Activated CD4-positive, alpha-beta T cell treated with anti-CD3 and anti-CD28 coated beads, Interleukin-2, amount 10 ng/mL, durations not matched to agents 7 days and 5 days (primary cell): ENCODE data around the gene PSRC1. TPM values are rescaled to one million over a fixed set of nuclear protein-coding genes. Genes with fewer than 3 reads are reported as not detected.

Experiments used
- CTCF ChIA-PET: fragments of 350-600 bp; sonication (Branson Sonifier 250); formaldehyde crosslinking; loops from one replicate; lab custom pipeline; 2021; ENCODE audit warnings: antibody characterized with exemption; lab: Charles Lee
- POLR2A ChIA-PET: fragments of 350-600 bp; sonication (Branson Sonifier 250); formaldehyde crosslinking; loops from one replicate; lab custom pipeline; 2021; ENCODE audit warnings: antibody characterized with exemption; lab: Charles Lee
- DNase-seq: peaks from one replicate; pipeline ENCODE4 v3.0.0-alpha.2; 2020
- H3K27ac Mint-ChIP-seq: one replicate; pipeline ENCODE4 v1.8.0; 2021; ENCODE audit warnings: mild to moderate bottlenecking, moderate library complexity, mixed read lengths
- H3K27me3 Mint-ChIP-seq: one replicate; pipeline ENCODE4 v1.8.0; 2021; ENCODE audit warnings: mixed read lengths
- H3K36me3 Mint-ChIP-seq: one replicate; pipeline ENCODE4 v1.8.0; 2021; ENCODE audit warnings: low read depth, mixed read lengths
- H3K4me1 Mint-ChIP-seq: one replicate; pipeline ENCODE4 v1.8.0; 2021; ENCODE audit warnings: mixed read lengths
- H3K4me3 Mint-ChIP-seq: one replicate; pipeline ENCODE4 v1.8.0; 2021; ENCODE audit warnings: mild to moderate bottlenecking, moderate library complexity, mixed read lengths
- H3K9me3 Mint-ChIP-seq: one replicate; pipeline ENCODE4 v1.8.0; 2021; ENCODE audit warnings: mixed read lengths
- total RNA-seq, 2 experiments: library from RNA; stranded (reverse); gene quantifications; one replicate each; pipeline ENCODE4 v1.2.3, GENCODE V29; 2021

PSRC1 gene
- total RNA-seq, 2 experiments from 2014 or later: 32.7 to 34.5 TPM

- no peak overlapping the region for H3K27ac Mint-ChIP-seq
- H3K36me3 Mint-ChIP-seq: peaks cover 20% of the 10 kb centered on the region
- peaks cover 13% of the 10 kb centered on the region for H3K4me1 Mint-ChIP-seq
- H3K9me3 Mint-ChIP-seq: no peaks in the 10 kb centered on the region
- peaks cover 22% of the 10 kb centered on the region for H3K27me3 Mint-ChIP-seq
- H3K4me3 Mint-ChIP-seq: no peak overlapping the region
- no peak for DNase-seq
- POLR2A ChIA-PET: no interaction called here
- CTCF ChIA-PET: interaction anchor here (0.6 to 0.8 kb wide), 3 partner anchors 10 to 244 kb away, joined by 3 to 4 read pairs (median 3); no protein-coding TSS in a partner anchor
Measured at GRCh38 chr1:109241344-109241743, 41.6 kb downstream of the PSRC1 start.

GRCh38 chr1:109240158-109241152 is 42.5 kb downstream of the PSRC1 start:
- peaks cover 21% of the 10 kb centered on the region for H3K27me3 Mint-ChIP-seq
- DNase-seq: peak; percentile 29
- ChIA-PET POLR2A (no interaction called here), CTCF (interaction anchor here (0.6 to 1.4 kb wide), 5 partner anchors 9 to 26 kb away, joined by 3 to 6 read pairs (median 3); no protein-coding TSS in a partner anchor)
- no peaks in the 10 kb centered on the region for H3K9me3 Mint-ChIP-seq
- H3K36me3 Mint-ChIP-seq: peaks cover 28% of the 10 kb centered on the region
- peaks cover 16% of the 10 kb centered on the region for H3K4me1 Mint-ChIP-seq
- no peak overlapping the region for H3K27ac Mint-ChIP-seq
- no peak overlapping the region for H3K4me3 Mint-ChIP-seq

- H3K36me3 Mint-ChIP-seq: peaks cover 36% of the 10 kb centered on the region
- H3K4me3 Mint-ChIP-seq: no peak overlapping the region
- peaks cover 26% of the 10 kb centered on the region for H3K4me1 Mint-ChIP-seq
- ChIA-PET POLR2A (no interaction called here), CTCF (interaction anchor here (0.5 to 2.4 kb wide), 10 partner anchors 9 to 745 kb away, joined by 3 to 6 read pairs (median 4); partner anchors contain the start of genes AHCYL1 and SORT1)
- no peak overlapping the region for H3K27ac Mint-ChIP-seq
- peak; percentile 36 for DNase-seq
- H3K9me3 Mint-ChIP-seq: no peaks in the 10 kb centered on the region
- peaks cover 17% of the 10 kb centered on the region for H3K27me3 Mint-ChIP-seq
Measured at GRCh38 chr1:109239409-109240068, 43.4 kb downstream of the PSRC1 start.

GRCh38 chr1:109239047-109239408 is 43.9 kb downstream of the PSRC1 start:
- H3K9me3 Mint-ChIP-seq: no peaks in the 10 kb centered on the region
- no peak overlapping the region for H3K27ac Mint-ChIP-seq
- no peak overlapping the region for H3K4me3 Mint-ChIP-seq
- DNase-seq: no peak
- POLR2A ChIA-PET: interaction anchor here (0.6 kb wide), 1 partner anchor 126 kb away, joined by 3 read pairs; no protein-coding TSS in a partner anchor
- H3K4me1 Mint-ChIP-seq: peaks cover 29% of the 10 kb centered on the region
- CTCF ChIA-PET: interaction anchor here (0.6 to 2.4 kb wide), 8 partner anchors 8 to 159 kb away, joined by 3 to 6 read pairs (median 4); partner anchors contain the start of gene SORT1
- peaks cover 16% of the 10 kb centered on the region for H3K27me3 Mint-ChIP-seq
- H3K36me3 Mint-ChIP-seq: peaks cover 40% of the 10 kb centered on the region

- no peaks in the 10 kb centered on the region for H3K9me3 Mint-ChIP-seq
- no peak overlapping the region for H3K4me3 Mint-ChIP-seq
- peaks cover 29% of the 10 kb centered on the region for H3K4me1 Mint-ChIP-seq
- ChIA-PET CTCF (interaction anchor here (0.5 to 2.4 kb wide), 5 partner anchors 9 to 159 kb away, joined by 3 to 6 read pairs (median 4); partner anchors contain the start of gene SORT1), POLR2A (interaction anchor here (0.6 kb wide), 1 partner anchor 125 kb away, joined by 3 read pairs; no protein-coding TSS in a partner anchor)
- H3K27ac Mint-ChIP-seq: no peak overlapping the region
- peaks cover 40% of the 10 kb centered on the region for H3K36me3 Mint-ChIP-seq
- DNase-seq: no peak
- peaks cover 16% of the 10 kb centered on the region for H3K27me3 Mint-ChIP-seq
Measured at GRCh38 chr1:109238382-109238781, 44.6 kb downstream of the PSRC1 start.

GRCh38 chr1:109237512-109237911 is 45.4 kb downstream of the PSRC1 start:
- peaks cover 40% of the 10 kb centered on the region for H3K36me3 Mint-ChIP-seq
- no peak overlapping the region for H3K4me3 Mint-ChIP-seq
- peaks cover 28% of the 10 kb centered on the region for H3K4me1 Mint-ChIP-seq
- no peak overlapping the region for H3K27ac Mint-ChIP-seq
- ChIA-PET CTCF (interaction anchor here (2.4 kb wide), 1 partner anchor 160 kb away, joined by 6 read pairs; the partner anchor contains the start of gene SORT1), POLR2A (no interaction called here)
- no peaks in the 10 kb centered on the region for H3K9me3 Mint-ChIP-seq
- H3K27me3 Mint-ChIP-seq: peaks cover 12% of the 10 kb centered on the region
- no peak for DNase-seq

- no peak for DNase-seq
- peaks cover 58% of the 10 kb centered on the region for H3K36me3 Mint-ChIP-seq
- H3K4me3 Mint-ChIP-seq: no peak overlapping the region
- H3K9me3 Mint-ChIP-seq: no peaks in the 10 kb centered on the region
- H3K27ac Mint-ChIP-seq: no peak overlapping the region
- H3K4me1 Mint-ChIP-seq: peaks cover 17% of the 10 kb centered on the region
- ChIA-PET POLR2A (no interaction called here), CTCF (interaction anchor here (0.6 kb wide), 1 partner anchor 12 kb away, joined by 3 read pairs; no protein-coding TSS in a partner anchor)
- no peaks in the 10 kb centered on the region for H3K27me3 Mint-ChIP-seq
Measured at GRCh38 chr1:109235137-109235536, 47.8 kb downstream of the PSRC1 start.

- no peak overlapping the region for H3K4me3 Mint-ChIP-seq
- DNase-seq: no peak
- H3K4me1 Mint-ChIP-seq: peaks cover 17% of the 10 kb centered on the region
- ChIA-PET POLR2A (interaction anchor here (0.5 kb wide), 2 partner anchors 17 to 24 kb away, joined by 3 to 4 read pairs; no protein-coding TSS in a partner anchor), CTCF (interaction anchor here (0.5 to 1.6 kb wide), 6 partner anchors 8 to 168 kb away, joined by 3 to 4 read pairs (median 3); no protein-coding TSS in a partner anchor)
- no peak overlapping the region for H3K27ac Mint-ChIP-seq
- no peaks in the 10 kb centered on the region for H3K27me3 Mint-ChIP-seq
- peaks cover 55% of the 10 kb centered on the region for H3K36me3 Mint-ChIP-seq
- H3K9me3 Mint-ChIP-seq: no peaks in the 10 kb centered on the region
Measured at GRCh38 chr1:109231066-109231465, 51.9 kb downstream of the PSRC1 start.

Other genes starting within 250 kb of the PSRC1 start
- 1 to 10 TPM; 8.2 to 8.8 TPM for gene WDR47, start 241.0 kb downstream of the PSRC1 start, total RNA-seq
- 10 to 100 TPM; 16.0 to 17.5 TPM for gene TAF13, start 207.1 kb downstream of the PSRC1 start, total RNA-seq
- gene TMEM167B, start 192.4 kb downstream of the PSRC1 start, total RNA-seq: 10 to 100 TPM; 27.6 to 29.1 TPM
- gene ELAPOR1, start 169.0 kb downstream of the PSRC1 start, total RNA-seq: 1 to 10 TPM; 6.3 TPM
- gene SARS1, start 69.2 kb downstream of the PSRC1 start, total RNA-seq: 100 to 1,000 TPM; 138 to 140 TPM
- gene CELSR2, start 33.6 kb downstream of the PSRC1 start, total RNA-seq: 1 to 10 TPM; 5.2 to 5.3 TPM
- not detected for gene MYBPHL, start 23.9 kb upstream of the PSRC1 start, total RNA-seq
- gene SORT1, start 114.8 kb upstream of the PSRC1 start, total RNA-seq: 1 to 10 TPM; 1.5 to 1.9 TPM
- gene PSMA5, start 143.3 kb upstream of the PSRC1 start, total RNA-seq: 100 to 1,000 TPM; 157 to 174 TPM
- gene SYPL2, start 183.4 kb upstream of the PSRC1 start, total RNA-seq: not detected
- gene ATXN7L2, start 200.8 kb upstream of the PSRC1 start, total RNA-seq: 10 to 100 TPM; 12.4 to 14.0 TPM
- gene CYB561D1, start 210.9 kb upstream of the PSRC1 start, total RNA-seq: 10 to 100 TPM; 25.3 to 29.7 TPM
- gene AMIGO1, start 226.6 kb upstream of the PSRC1 start, total RNA-seq: 1 to 10 TPM; 5.8 to 7.6 TPM